H1 (cell line): ENCODE results near the gene JADE3. TPM values are rescaled to one million over a fixed set of nuclear protein-coding genes. Genes with fewer than 3 reads are reported as not detected.
A peak's percentile ranks its signal among the peaks of the same experiment; 100 is the strongest.

Source experiments
- CTCF ChIA-PET: fragments of 300-600 bp; sonication (Branson Sonifier 250); formaldehyde crosslinking; loops from one replicate; lab custom pipeline; 2021; ENCODE audit not compliant: partially characterized antibody; lab: Charles Lee
- POLR2A ChIA-PET: fragments of 300-600 bp; sonication (Branson Sonifier 250); formaldehyde crosslinking; loops from one replicate; lab custom pipeline; 2021; ENCODE audit warnings: inconsistent platforms; ENCODE audit not compliant: partially characterized antibody; lab: Charles Lee
- DNase-seq, 2 experiments: peaks; one replicate each; pipeline versions ENCODE4 v3.0.0 to v3.0.0-alpha.2; 2010 to 2022; ENCODE audit warnings: low spot score in 2 of 2, low read depth in 1 of 2, mixed read lengths in 1 of 2
- FAIRE-seq: peaks from 2 replicates; lab custom pipeline; 2011; peaks lifted over from hg19 to GRCh38; lab: Jason Lieb, UNC
- H2AFZ ChIP-seq: 2 replicates; pipeline ENCODE4 v1.8.1; 2012; ENCODE audit warnings: low read length, inconsistent platforms
- H2AK5ac ChIP-seq: 2 replicates; pipeline ENCODE4 v1.6.1; 2013; ENCODE audit warnings: low read depth, low read length
- H2BK120ac ChIP-seq: replicated peaks from 2 replicates; pipeline ENCODE3; 2013; ENCODE audit warnings: low read depth, low read length, inconsistent platforms
- H2BK12ac ChIP-seq: 2 replicates; pipeline ENCODE4 v1.6.1; 2013; ENCODE audit warnings: low read depth, low read length
- H2BK15ac ChIP-seq: 2 replicates; pipeline ENCODE4 v1.6.1; 2013; ENCODE audit warnings: low read length
- H2BK20ac ChIP-seq: 2 replicates; pipeline ENCODE4 v1.6.1; 2013; ENCODE audit warnings: low read length
- H2BK5ac ChIP-seq: 2 replicates; pipeline ENCODE4 v1.6.1; 2013; ENCODE audit warnings: low read depth, low read length
- H3K14ac ChIP-seq: 2 replicates; pipeline ENCODE4 v1.6.1; 2013; ENCODE audit warnings: inconsistent platforms; ENCODE audit not compliant: insufficient read length
- H3K18ac ChIP-seq: 2 replicates; pipeline ENCODE4 v1.6.1; 2013; ENCODE audit warnings: low read length; ENCODE audit errors: extremely low read depth
- H3K23ac ChIP-seq: 2 replicates; pipeline ENCODE4 v1.6.1; 2013; ENCODE audit warnings: inconsistent platforms; ENCODE audit not compliant: insufficient read length
- H3K23me2 ChIP-seq: 2 replicates; pipeline ENCODE4 v1.6.1; 2013; ENCODE audit warnings: low read depth, low read length
- H3K27ac ChIP-seq: 2 replicates; pipeline ENCODE4 v1.6.1; 2011; ENCODE audit warnings: low read depth, low read length, inconsistent platforms
- H3K27me3 ChIP-seq, 4 experiments: replicated peaks in 1 of 4; 1 replicate in 1 of 4; 2 replicates in 3 of 4; pipeline versions ENCODE4 v1.6.1 to v1.8.1; 2011 to 2013; ENCODE audit warnings: low read length in 3 of 4, mild to moderate bottlenecking in 3 of 4, inconsistent platforms in 2 of 4, mixed read lengths in 2 of 4, moderate library complexity in 1 of 4; ENCODE audit not compliant: control insufficient read depth in 3 of 4, insufficient read depth in 3 of 4; ENCODE audit errors: extremely low read depth in 1 of 4
- H3K36me3 ChIP-seq, 4 experiments: 2 replicates each; pipeline versions ENCODE4 v1.6.1 to v1.8.1; 2011 to 2013; ENCODE audit warnings: mild to moderate bottlenecking in 4 of 4, low read length in 3 of 4, moderate library complexity in 2 of 4, control low read depth in 1 of 4, inconsistent platforms in 1 of 4; ENCODE audit not compliant: insufficient read depth in 4 of 4, control insufficient read depth in 2 of 4
- H3K4ac ChIP-seq: replicated peaks from 2 replicates; pipeline ENCODE3; 2013; ENCODE audit warnings: low read length, low read depth, mixed read lengths, inconsistent platforms; ENCODE audit not compliant: insufficient read length
- H3K4me1 ChIP-seq, 4 experiments: replicated peaks in 1 of 4; 1 replicate in 1 of 4; 2 replicates in 3 of 4; pipeline versions ENCODE4 v1.6.1 to v1.8.1; 2011 to 2013; ENCODE audit warnings: low read length in 3 of 4, inconsistent platforms in 2 of 4, mixed read lengths in 1 of 4; ENCODE audit not compliant: insufficient read depth in 4 of 4, control insufficient read depth in 3 of 4
- H3K4me2 ChIP-seq, 2 experiments: 2 replicates each; pipeline versions ENCODE4 v1.6.1 to v1.8.1; 2011 to 2013; ENCODE audit warnings: low read depth in 2 of 2, low read length in 2 of 2, control low read depth in 1 of 2, inconsistent platforms in 1 of 2, mild to moderate bottlenecking in 1 of 2; ENCODE audit not compliant: insufficient read depth in 1 of 2
- H3K4me3 ChIP-seq, 4 experiments: fragments of 200-600, 300-600 bp in 1 of 4; sonication (generic), shearing (Covaris generic), sonication (Bioruptor Twin) in 1 of 4; 2 replicates each; pipeline versions ENCODE4 v1.5.1 to v1.8.1; 2011 to 2016; ENCODE audit warnings: low read length in 4 of 4, low read depth in 3 of 4, control low read depth in 2 of 4, inconsistent platforms in 2 of 4, mild to moderate bottlenecking in 2 of 4, mixed read lengths in 1 of 4, moderate library complexity in 1 of 4; ENCODE audit not compliant: insufficient read depth in 2 of 4; ENCODE audit errors: extremely low read depth in 1 of 4
- H3K56ac ChIP-seq: replicated peaks from 2 replicates; pipeline ENCODE3; 2013; ENCODE audit warnings: low read depth, mild to moderate bottlenecking, mixed read lengths, low read length, inconsistent platforms; ENCODE audit not compliant: insufficient read length
- H3K79me1 ChIP-seq: 2 replicates; pipeline ENCODE4 v1.6.1; 2013; ENCODE audit warnings: low read depth, low read length, control low read depth
- H3K79me2 ChIP-seq, 2 experiments: 2 replicates each; pipeline versions ENCODE4 v1.6.1 to v1.8.1; 2012 to 2013; ENCODE audit warnings: low read length in 2 of 2, mild to moderate bottlenecking in 2 of 2, inconsistent platforms in 1 of 2; ENCODE audit not compliant: insufficient read depth in 2 of 2, control insufficient read depth in 1 of 2
- H3K9ac ChIP-seq, 4 experiments: replicated peaks in 1 of 4; 1 replicate in 1 of 4; 2 replicates in 3 of 4; pipeline versions ENCODE4 v1.6.1 to v1.8.1; 2011 to 2013; ENCODE audit warnings: low read depth in 3 of 4, low read length in 3 of 4, control low read depth in 2 of 4, mild to moderate bottlenecking in 2 of 4, moderate library complexity in 2 of 4, inconsistent platforms in 1 of 4; ENCODE audit errors: extremely low read depth in 1 of 4
- H3K9me3 ChIP-seq, 2 experiments: 2 replicates each; pipeline versions ENCODE4 v1.6.1 to v1.8.1; 2012 to 2013; ENCODE audit warnings: mild to moderate bottlenecking in 2 of 2, moderate library complexity in 2 of 2, control low read depth in 1 of 2, inconsistent platforms in 1 of 2, low read depth in 1 of 2, low read length in 1 of 2, mixed read lengths in 1 of 2; ENCODE audit not compliant: insufficient read depth in 2 of 2
- H4K20me1 ChIP-seq, 2 experiments: replicated peaks in 1 of 2; 2 replicates each; pipeline versions ENCODE3 to v1.8.1; 2011 to 2013; ENCODE audit warnings: inconsistent platforms in 2 of 2, low read length in 2 of 2, mild to moderate bottlenecking in 1 of 2; ENCODE audit not compliant: insufficient read depth in 2 of 2, control insufficient read depth in 1 of 2
- H4K5ac ChIP-seq: 2 replicates; pipeline ENCODE4 v1.6.1; 2013; ENCODE audit warnings: low read length, low read depth, mixed read lengths, inconsistent platforms; ENCODE audit not compliant: insufficient read length
- H4K8ac ChIP-seq: 2 replicates; pipeline ENCODE4 v1.8.0; 2013; ENCODE audit warnings: mild to moderate bottlenecking, moderate library complexity, low read length, inconsistent platforms; ENCODE audit not compliant: insufficient read depth; ENCODE audit errors: extremely low read depth
- H4K91ac ChIP-seq: replicated peaks from 2 replicates; pipeline ENCODE3; 2013; ENCODE audit warnings: low read length, mixed read lengths, inconsistent platforms; ENCODE audit not compliant: insufficient read length
- HDAC2 ChIP-seq, 2 experiments: fragments of 300-600 bp in 1 of 2; sonication (generic) in 1 of 2; IDR thresholded peaks; 2 replicates each; pipeline ENCODE4 v1.6.1; 2011 to 2012; ENCODE audit warnings: low read depth in 2 of 2, low read length in 2 of 2, mild to moderate bottlenecking in 2 of 2, moderate library complexity in 2 of 2, borderline replicate concordance in 1 of 2, inconsistent platforms in 1 of 2
- KDM1A ChIP-seq: fragments of 200-600, 300-600 bp; sonication (generic); IDR thresholded peaks from 2 replicates; pipeline ENCODE4 v1.7.1; 2016; ENCODE audit warnings: mild to moderate bottlenecking, low read length, borderline replicate concordance
- RFX5 ChIP-seq: IDR thresholded peaks from 2 replicates; pipeline ENCODE4 v1.6.1; 2011; ENCODE audit warnings: low read depth, low read length, improper control_type of control experiment, borderline replicate concordance
- SP2 ChIP-seq: IDR thresholded peaks from 2 replicates; pipeline ENCODE4 v1.6.1; 2012; ENCODE audit warnings: mild to moderate bottlenecking, low read length, inconsistent platforms
- WGBS, 2 experiments: shearing (Covaris generic) in 1 of 2; methylation state at CpG; one replicate each; pipeline versions ENCODE4 v1.1.6 to v1.1.7; 2013 to 2015; ENCODE audit warnings: low lambda C conversion rate in 2 of 2, mixed read lengths in 2 of 2, inconsistent platforms in 1 of 2, low coverage in 1 of 2, missing lambda C conversion rate in 1 of 2; ENCODE audit not compliant: insufficient replicate concordance in 2 of 2, insufficient coverage in 1 of 2, insufficient read length in 1 of 2; ENCODE audit errors: extremely low coverage in 1 of 2, missing lambda C conversion rate in 1 of 2; 5-methylcytosine and 5-hydroxymethylcytosine counted together
- polyA plus RNA-seq, 7 experiments: library from polyadenylated mRNA; depleted of rRNA in 3 of 7; stranded (reverse) in 5 of 7; unstranded in 2 of 7; fragments of >200 nt in 5 of 7; fragments of 200-250 nt in 2 of 7; gene quantifications; 1 replicate in 5 of 7; 2 replicates in 1 of 7; 4 replicates in 1 of 7; pipeline versions ENCODE4 v1.2.1 to v1.2.3, GENCODE V29; 2011 to 2013; ENCODE audit warnings: missing spikeins in 2 of 7, mixed read lengths in 2 of 7
- total RNA-seq: library from RNA; stranded (reverse); fragmentation: NEBNext Ultra II Directional; extraction: Animal tissue kit (Norgen Biotek cat#: 25700); gene quantifications from 2 replicates; pipeline ENCODE4 v1.2.1, GENCODE V29; 2021

Gene JADE3
- total and polyA plus RNA-seq, 2 of the 8 experiments (the other 6 are each of a cell fraction or from before 2014, with no cell fraction given) = 6.9 to 21.5 TPM

- ChIA-PET POLR2A (no interaction called here), CTCF (interaction anchor here (0.6 kb wide), 1 partner anchor 24 kb away, joined by 4 read pairs; no protein-coding TSS in a partner anchor)
- Histone ChIP-seq H2BK15ac (no peak overlapping the region), H4K91ac (no peak overlapping the region), H3K18ac (no peak overlapping the region), H4K5ac (no peak overlapping the region), H3K4me2 (no peak overlapping the region), H3K79me1 (peaks cover 2% of the 10 kb centered on the region; the same call in 1 of the 2 replicates), H3K9me3 (0 out of 4 replicates have a peak, but pooled peaks cover 0 to 3% of the 10 kb centered on the region in 2 experiments), H3K27me3 (no peaks in the 10 kb centered on the region), H3K27ac (no peak overlapping the region), H3K4me3 (no peak overlapping the region), H3K56ac (no peak overlapping the region), H3K9ac (no peak overlapping the region), H2AFZ (no peak overlapping the region), H2AK5ac (no peak overlapping the region), H4K20me1 (peaks cover 0 to 3% of the 10 kb centered on the region in 2 experiments), H2BK12ac (no peak overlapping the region), H3K14ac (no peak overlapping the region), H3K4ac (no peak overlapping the region), H3K23me2 (no peaks in the 10 kb centered on the region), H2BK5ac (no peak overlapping the region), H3K79me2 (peaks cover 9 to 98% of the 10 kb centered on the region in 2 experiments; a peak in 3 of 4 replicates), H2BK20ac (no peak overlapping the region), H4K8ac (no peak overlapping the region), H3K36me3 (no peaks in the 10 kb centered on the region; a peak in 2 of 8 replicates), H3K23ac (no peak overlapping the region), H3K4me1 (peaks cover 0 to 3% (median 1%) of the 10 kb centered on the region in 4 experiments; a peak in 2 of 7 replicates), H2BK120ac (no peak overlapping the region)
- no peak for DNase-seq
- no peak for FAIRE-seq
- 67% methylated on average over 4 of the region's 4 CpGs; no CpG with 5 or more reads in 1 of the 2 experiments for WGBS, 2 experiments
- TF ChIP-seq SP2 (no peak), KDM1A (peak; percentile 85; the same call in 1 of the 2 replicates), HDAC2 (IDR thresholded peaks at IDR 0.05; ENCODE audit: borderline replicate concordance in 1 of 2, low read depth in 2 of 2, low read length in 2 of 2) (peak in 1 of 2 experiments; percentile 53; a peak in 1 of 4 replicates), RFX5 (no peak)
Measured at GRCh38 chrX:46920235-46920634, 8.0 kb downstream of the JADE3 start.
